ENCODE results near the gene CRYBB3. TPM values are rescaled to one million over a fixed set of nuclear protein-coding genes. Genes with fewer than 3 reads are reported as not detected.
"Not testable (repeated sequence)": the region's sequence is repeated elsewhere in the genome, so short reads cannot be mapped to it uniquely, and the experiment has no call there.

The CRYBB3 gene
- total RNA-seq, 2 donors from 2014 or later, result not detected

DNA sequence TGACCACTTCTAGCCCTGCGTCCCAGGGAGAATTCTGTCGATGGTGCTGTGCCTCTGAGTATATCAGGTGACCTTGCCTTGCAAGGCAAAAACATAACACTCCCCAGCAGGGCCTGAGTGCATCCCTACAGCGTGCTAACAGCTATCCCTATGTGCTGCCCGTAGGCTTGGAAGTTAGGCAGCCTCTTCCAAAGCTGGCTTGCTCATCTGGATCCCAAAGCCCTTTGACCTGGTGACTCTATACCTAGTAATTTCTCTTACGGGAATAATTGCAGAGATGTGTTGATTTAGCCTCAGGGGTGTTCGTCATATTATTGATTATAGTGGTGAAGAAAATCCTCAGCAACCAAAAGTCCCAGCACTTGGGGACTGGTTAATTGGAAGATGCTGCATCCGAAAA, 32.6 kb upstream of the CRYBB3 start:
- no peak for ATAC-seq
- Mint-ChIP-seq H3K4me1 (peaks cover 4% of the 10 kb centered on the region), H3K27ac (no peak overlapping the region)

DNA sequence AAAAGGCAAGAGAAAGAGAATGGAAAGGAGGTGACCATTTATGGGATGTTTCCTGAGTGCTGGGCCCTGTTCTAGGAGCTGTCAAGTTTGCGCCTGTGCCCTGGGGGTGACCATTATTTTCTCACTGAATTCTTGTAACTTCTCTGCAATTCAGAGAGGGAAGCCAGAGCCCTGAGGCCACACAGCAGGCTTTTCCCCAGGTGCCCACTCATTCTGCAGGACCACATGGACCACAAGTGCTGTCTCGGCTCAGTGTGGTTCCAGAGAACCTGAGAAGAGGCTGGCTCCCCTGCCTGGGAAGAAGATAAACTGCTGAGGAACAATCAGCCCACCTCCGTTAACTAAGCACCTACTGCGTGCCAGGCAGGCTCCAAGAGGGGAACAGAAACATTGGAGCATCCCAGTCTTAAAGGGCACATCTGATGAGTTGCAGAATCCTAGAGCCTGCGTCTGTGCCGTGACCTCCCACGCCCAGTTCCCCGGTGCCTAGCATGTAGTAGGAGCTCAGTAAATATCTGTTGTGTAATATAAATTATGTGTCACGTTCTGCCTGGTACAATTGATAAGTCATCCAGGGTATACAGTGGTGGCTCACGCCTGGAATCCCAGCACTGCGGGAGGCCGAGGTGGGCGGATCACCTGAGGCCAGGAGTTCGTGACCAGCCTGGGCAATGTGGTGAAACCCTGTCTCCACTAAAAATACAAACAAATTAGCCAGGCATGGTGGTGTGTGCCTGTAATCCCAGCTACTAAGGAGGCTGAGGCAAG, 31.6 kb upstream of the CRYBB3 start:
- Mint-ChIP-seq H3K27ac (no peak overlapping the region), H3K27me3 (no peaks in the 10 kb centered on the region), H3K4me3 (no peak overlapping the region), H3K36me3 (ENCODE audit: low read depth) (no peaks in the 10 kb centered on the region), H3K4me1 (peaks cover 4% of the 10 kb centered on the region)
- no peak for ATAC-seq
- DNase-seq, result no peak
- H3K9me3 ChIP-seq (ENCODE audit: control insufficient read depth, low read length, poor library complexity, severe bottlenecking), result no peaks in the 10 kb centered on the region

More for the DNA sequence above, 32.6 kb upstream of the CRYBB3 start:
- no peak for DNase-seq
- Mint-ChIP-seq H3K36me3 (ENCODE audit: low read depth) (no peaks in the 10 kb centered on the region), H3K27me3 (no peaks in the 10 kb centered on the region), H3K4me3 (no peak overlapping the region)
- H3K9me3 ChIP-seq (ENCODE audit: control insufficient read depth, low read length, poor library complexity, severe bottlenecking), result no peaks in the 10 kb centered on the region

DNA sequence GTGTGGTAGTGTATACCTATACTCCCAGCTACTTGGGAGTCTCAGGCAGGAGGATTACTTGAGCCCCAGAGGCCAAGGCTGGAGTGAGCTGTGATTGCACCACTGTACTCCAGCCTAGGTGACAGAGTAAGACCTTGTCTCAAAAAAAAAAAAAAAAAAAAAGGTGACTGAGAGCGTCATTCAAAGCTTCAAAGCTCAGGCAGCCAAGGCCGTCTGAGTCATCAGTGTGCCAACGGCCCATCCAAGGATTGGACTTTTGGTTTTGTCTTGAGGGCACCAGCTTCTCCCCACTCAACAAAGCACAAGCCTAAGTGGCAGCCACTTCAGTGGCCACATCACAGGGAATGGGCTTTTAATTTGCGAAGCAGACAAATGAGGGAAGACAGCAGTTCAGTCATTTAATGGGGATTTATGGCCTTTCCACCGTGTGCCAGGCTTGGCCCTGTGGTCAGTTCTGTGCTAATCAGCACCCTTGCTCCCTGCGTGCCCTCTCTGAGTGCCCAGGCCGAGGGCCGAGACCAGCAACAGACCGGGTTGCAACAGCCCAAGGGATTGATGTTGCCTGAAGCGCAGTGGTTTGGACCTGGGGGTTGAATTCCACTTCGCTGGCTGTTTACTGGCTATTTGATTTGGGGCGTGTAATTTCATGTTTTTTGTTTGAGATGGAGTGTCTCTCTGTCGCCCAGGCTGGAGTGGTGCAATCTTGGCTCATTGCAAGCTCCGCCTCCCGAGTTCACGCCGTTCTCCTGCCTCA, 30.2 kb upstream of the CRYBB3 start:
- Mint-ChIP-seq H3K27me3 (no peaks in the 10 kb centered on the region), H3K4me1 (peaks cover 4% of the 10 kb centered on the region), H3K4me3 (no peak overlapping the region), H3K27ac (no peak overlapping the region), H3K36me3 (ENCODE audit: low read depth) (no peaks in the 10 kb centered on the region)
- H3K9me3 ChIP-seq (ENCODE audit: control insufficient read depth, low read length, poor library complexity, severe bottlenecking), result no peaks in the 10 kb centered on the region
- DNase-seq, result no peak
- no peak for ATAC-seq

DNA sequence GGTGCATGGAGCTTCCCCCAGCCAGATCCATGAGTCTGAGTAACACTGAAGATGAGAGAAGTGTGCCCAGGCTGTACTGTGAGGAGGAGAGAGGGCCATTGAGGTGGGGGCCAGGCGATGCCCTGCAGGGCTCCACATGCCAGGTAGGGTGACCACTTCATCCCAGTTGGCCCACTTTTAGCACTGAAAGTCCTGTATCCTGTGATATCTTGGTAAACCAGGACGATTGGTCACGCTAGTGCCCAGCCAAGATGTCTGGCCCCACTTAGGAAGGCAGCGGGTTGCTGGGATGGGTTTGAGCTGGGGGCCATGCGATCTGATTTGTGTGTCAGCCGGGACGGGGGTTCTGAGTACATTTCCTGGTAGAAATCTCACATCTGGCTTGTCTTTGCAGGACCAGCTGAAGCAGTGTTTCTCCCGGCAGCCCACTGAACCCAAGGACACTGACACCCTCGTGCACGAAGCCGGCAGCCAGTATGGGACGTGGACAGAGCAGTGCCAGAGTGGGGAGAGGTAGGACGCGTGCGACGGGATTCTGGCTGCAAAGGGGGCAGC, 29.2 kb upstream of the CRYBB3 start:
- no peak overlapping the region for H3K4me3 Mint-ChIP-seq
- ATAC-seq (no peak), DNase-seq (no peak)
- no peaks in the 10 kb centered on the region for H3K4me1 Mint-ChIP-seq
- H3K27me3 Mint-ChIP-seq, result no peaks in the 10 kb centered on the region
- no peak overlapping the region for H3K27ac Mint-ChIP-seq
- no peaks in the 10 kb centered on the region for H3K36me3 Mint-ChIP-seq (ENCODE audit: low read depth)
- H3K9me3 ChIP-seq (ENCODE audit: control insufficient read depth, low read length, poor library complexity, severe bottlenecking), result no peaks in the 10 kb centered on the region

DNA sequence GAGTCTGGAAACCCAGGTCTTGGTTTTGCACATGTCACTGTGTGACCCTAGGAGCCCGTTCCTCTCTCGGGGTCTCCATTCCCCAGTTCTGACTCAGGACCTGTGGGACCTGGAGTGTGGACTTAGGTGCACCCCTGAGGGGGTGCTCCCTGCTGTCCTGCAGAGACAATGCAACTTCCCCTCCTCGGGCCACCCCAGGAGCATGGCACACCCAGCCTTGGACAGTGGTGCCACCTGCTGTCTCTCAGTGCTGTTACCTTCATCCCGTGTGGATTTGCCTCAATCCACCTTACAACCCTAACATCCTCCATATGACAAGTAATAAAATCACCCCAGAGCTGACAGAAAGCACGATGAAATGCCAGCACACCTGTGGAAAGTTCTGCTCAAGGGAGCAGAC, 27.5 kb upstream of the CRYBB3 start:
- H3K36me3 Mint-ChIP-seq (ENCODE audit: low read depth), result no peaks in the 10 kb centered on the region
- H3K27me3 Mint-ChIP-seq, result no peaks in the 10 kb centered on the region
- ATAC-seq (peak; percentile 45), DNase-seq (no peak)
- H3K4me3 Mint-ChIP-seq, result no peak overlapping the region
- H3K9me3 ChIP-seq (ENCODE audit: control insufficient read depth, low read length, poor library complexity, severe bottlenecking), result no peaks in the 10 kb centered on the region
- H3K27ac Mint-ChIP-seq, result no peak overlapping the region
- H3K4me1 Mint-ChIP-seq, result no peaks in the 10 kb centered on the region

DNA sequence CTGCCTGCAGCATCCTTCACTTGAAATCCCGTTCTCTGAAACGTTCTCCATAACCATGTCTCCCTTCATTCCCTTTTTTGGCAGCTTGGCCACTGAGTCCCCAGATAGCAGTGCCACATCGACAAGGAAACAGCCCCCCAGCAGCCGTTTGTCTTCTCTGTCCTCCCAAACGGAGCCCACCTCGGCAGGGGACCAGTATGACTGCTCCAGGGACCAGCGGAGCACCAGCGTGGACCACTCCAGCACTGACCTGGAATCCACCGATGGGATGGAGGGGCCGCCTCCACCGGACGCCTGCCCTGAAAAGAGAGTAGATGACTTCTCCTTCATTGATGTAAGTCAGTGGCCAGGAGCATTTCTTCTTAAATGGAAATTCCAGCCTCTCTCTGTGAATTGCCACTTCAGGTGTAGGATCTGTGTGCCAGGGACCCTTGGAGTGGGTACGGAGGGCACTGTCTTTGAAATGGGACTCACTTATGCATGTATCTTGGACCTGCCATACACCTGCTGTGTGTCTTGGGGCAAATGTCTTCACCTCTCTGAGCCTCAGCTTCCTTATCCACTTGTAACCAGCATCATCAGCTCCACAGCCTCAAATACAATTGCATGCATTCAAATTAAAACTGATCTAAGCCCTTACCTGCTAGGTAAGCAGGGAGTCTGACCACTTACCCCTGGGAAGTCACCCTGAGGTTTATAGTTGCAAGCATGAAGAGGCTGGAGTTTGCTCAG, 25.3 kb upstream of the CRYBB3 start:
- DNase-seq (no peak), ATAC-seq (no peak)
- H3K4me3 Mint-ChIP-seq, result no peak overlapping the region
- H3K27ac Mint-ChIP-seq, result no peak overlapping the region
- no peaks in the 10 kb centered on the region for H3K9me3 ChIP-seq (ENCODE audit: control insufficient read depth, low read length, poor library complexity, severe bottlenecking)
- no peaks in the 10 kb centered on the region for H3K4me1 Mint-ChIP-seq
- no peaks in the 10 kb centered on the region for H3K36me3 Mint-ChIP-seq (ENCODE audit: low read depth)
- H3K27me3 Mint-ChIP-seq, result no peaks in the 10 kb centered on the region

DNA sequence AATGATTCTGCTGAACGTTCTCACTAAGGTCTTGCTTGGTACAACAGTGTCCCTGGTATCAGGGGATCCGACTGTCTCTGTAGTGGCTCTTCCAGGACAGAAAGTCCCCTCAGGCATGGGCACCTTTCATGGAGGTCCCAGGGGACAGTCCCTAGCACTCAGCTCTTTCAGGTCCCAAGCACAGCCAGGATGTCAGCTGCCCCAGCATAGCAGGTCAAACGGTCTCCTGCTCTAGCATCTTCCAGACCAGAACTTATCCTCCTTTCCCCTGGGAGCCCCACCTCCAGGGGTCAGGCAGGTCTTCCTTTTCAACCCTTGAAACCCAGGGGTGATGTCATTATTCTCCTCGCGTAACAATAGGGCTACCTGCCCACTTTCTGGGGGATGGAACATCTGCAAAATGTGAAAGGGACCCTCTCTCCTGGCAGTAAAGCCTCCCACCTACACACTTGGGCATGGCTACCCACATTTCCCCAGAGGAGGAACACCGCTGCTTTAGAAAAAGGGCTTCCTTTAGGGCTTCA, 24.7 kb upstream of the CRYBB3 start:
- H3K9me3 ChIP-seq (ENCODE audit: control insufficient read depth, low read length, poor library complexity, severe bottlenecking), result no peaks in the 10 kb centered on the region
- no peaks in the 10 kb centered on the region for H3K4me1 Mint-ChIP-seq
- H3K36me3 Mint-ChIP-seq (ENCODE audit: low read depth), result no peaks in the 10 kb centered on the region
- H3K4me3 Mint-ChIP-seq, result no peak overlapping the region
- no peaks in the 10 kb centered on the region for H3K27me3 Mint-ChIP-seq
- DNase-seq (no peak), ATAC-seq (no peak)
- no peak overlapping the region for H3K27ac Mint-ChIP-seq

DNA sequence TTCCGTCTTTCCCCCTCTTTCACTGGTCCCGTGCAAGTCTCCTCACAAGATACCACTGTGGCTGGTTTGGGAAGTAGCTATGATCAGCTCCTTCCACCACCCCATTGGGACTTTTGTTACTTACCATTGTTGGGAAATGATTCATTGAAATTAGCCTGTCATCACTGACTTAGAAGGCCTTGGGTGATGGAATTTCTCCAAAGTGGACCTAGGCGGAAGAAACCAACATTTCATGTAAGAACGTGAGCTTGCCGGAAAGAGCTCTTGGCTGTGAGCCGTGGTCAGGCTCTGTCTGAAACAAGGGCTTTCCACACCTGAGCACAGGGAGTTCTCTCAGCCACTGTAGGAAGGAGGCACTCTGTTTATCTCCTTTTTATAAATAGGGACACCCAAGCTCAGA, 23.5 kb upstream of the CRYBB3 start:
- no peak overlapping the region for H3K4me3 Mint-ChIP-seq
- H3K27me3 Mint-ChIP-seq, result no peaks in the 10 kb centered on the region
- H3K4me1 Mint-ChIP-seq, result no peaks in the 10 kb centered on the region
- ATAC-seq, result no peak
- no peak for DNase-seq
- no peak overlapping the region for H3K27ac Mint-ChIP-seq
- H3K36me3 Mint-ChIP-seq (ENCODE audit: low read depth), result no peaks in the 10 kb centered on the region
- no peaks in the 10 kb centered on the region for H3K9me3 ChIP-seq (ENCODE audit: control insufficient read depth, low read length, poor library complexity, severe bottlenecking)

DNA sequence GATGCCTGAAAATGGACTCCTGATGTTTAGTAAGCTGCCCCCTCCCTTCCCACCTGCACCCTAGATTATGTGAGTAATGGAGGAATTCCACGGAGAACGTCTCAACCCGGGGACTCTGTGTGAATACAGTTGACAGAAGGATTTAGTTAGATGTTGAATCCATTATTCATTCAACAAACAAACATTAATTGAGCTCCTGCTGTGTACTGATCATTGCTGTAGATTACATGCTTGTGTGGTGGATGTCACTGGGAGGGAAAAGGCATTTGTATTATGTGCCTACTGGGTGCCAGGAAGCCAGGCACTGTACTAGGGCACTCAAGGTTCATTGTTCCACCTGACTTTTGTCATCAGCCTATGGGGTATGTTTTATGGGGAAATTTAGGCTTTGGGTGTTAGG, 22.9 kb upstream of the CRYBB3 start:
- no peak for DNase-seq
- H3K27ac Mint-ChIP-seq, result no peak overlapping the region
- H3K4me1 Mint-ChIP-seq, result no peaks in the 10 kb centered on the region
- ATAC-seq, result no peak
- no peak overlapping the region for H3K4me3 Mint-ChIP-seq
- H3K9me3 ChIP-seq (ENCODE audit: control insufficient read depth, low read length, poor library complexity, severe bottlenecking), result no peaks in the 10 kb centered on the region
- no peaks in the 10 kb centered on the region for H3K27me3 Mint-ChIP-seq
- no peaks in the 10 kb centered on the region for H3K36me3 Mint-ChIP-seq (ENCODE audit: low read depth)

DNA sequence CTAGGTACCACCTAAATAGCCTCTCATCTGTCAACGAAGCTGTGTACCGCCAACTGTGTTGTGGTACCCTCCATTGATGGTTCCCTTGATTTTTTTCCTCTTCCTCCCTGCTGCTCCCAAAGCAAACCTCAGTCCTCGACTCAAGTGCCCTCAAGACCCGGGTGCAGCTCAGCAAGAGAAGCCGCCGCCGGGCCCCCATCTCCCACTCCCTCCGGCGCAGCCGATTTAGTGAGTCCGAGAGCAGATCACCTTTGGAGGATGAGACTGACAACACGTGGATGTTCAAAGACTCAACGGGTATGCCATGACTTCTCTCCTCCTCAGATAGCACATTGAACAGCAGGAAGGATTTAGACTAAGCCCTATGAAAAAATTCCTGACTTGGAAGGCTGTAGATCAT, 22.4 kb upstream of the CRYBB3 start:
- H3K36me3 Mint-ChIP-seq (ENCODE audit: low read depth), result peaks cover under 1% of the 10 kb centered on the region
- ATAC-seq, result no peak
- DNase-seq, result no peak
- no peak overlapping the region for H3K27ac Mint-ChIP-seq
- H3K9me3 ChIP-seq (ENCODE audit: control insufficient read depth, low read length, poor library complexity, severe bottlenecking), result no peaks in the 10 kb centered on the region
- no peak overlapping the region for H3K4me3 Mint-ChIP-seq
- no peaks in the 10 kb centered on the region for H3K4me1 Mint-ChIP-seq
- H3K27me3 Mint-ChIP-seq, result no peaks in the 10 kb centered on the region

DNA sequence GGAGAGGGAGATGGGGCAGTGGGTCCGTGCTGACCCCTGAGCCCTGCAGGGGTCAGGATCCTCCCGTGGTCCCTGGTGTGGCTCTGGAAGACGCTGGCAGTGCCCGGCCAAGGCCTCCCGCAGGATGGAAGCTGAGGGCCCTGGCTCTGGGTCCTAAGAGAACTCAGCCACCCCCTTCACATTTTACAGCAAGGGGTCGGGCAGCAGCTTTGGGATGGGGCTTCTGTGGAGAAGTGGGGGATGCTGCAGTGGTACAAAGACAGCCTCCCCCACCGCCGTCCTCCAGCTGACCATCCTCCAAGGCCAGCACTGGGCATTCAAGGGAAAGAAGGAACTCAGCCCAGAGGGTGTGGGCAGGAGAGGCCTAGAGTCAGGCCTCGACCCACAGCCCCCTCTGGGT, 21.8 kb upstream of the CRYBB3 start:
- DNase-seq (no peak), ATAC-seq (no peak)
- Mint-ChIP-seq H3K4me1 (no peaks in the 10 kb centered on the region), H3K27ac (no peak overlapping the region), H3K4me3 (no peak overlapping the region), H3K36me3 (ENCODE audit: low read depth) (peaks cover 2% of the 10 kb centered on the region), H3K27me3 (no peaks in the 10 kb centered on the region)
- H3K9me3 ChIP-seq (ENCODE audit: control insufficient read depth, low read length, poor library complexity, severe bottlenecking), result no peaks in the 10 kb centered on the region

DNA sequence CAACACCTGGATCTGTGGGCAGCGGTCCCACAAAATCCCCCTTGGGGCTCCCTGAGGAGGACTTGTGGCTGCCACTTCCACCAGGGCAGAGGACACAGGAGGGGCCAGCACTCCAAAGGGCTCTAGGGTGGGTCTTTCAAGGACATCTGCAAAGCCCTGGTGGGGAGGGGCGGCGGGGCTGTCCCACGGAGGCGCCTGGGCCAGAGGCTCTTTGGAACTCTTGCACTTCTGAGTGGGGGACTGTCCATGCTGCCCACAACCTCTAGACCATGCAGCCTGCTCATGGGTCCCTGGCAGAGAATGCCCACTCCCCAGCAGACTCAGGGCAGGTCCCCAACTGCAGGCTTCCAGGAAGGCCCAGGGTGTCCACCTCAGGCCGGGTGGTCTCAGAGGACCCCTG, 21.3 kb upstream of the CRYBB3 start:
- DNase-seq; H3K9me3 ChIP-seq (ENCODE audit: control insufficient read depth, low read length, poor library complexity, severe bottlenecking); H3K27me3 Mint-ChIP-seq; H3K4me3 Mint-ChIP-seq; H3K36me3 Mint-ChIP-seq (ENCODE audit: low read depth); H3K4me1 Mint-ChIP-seq; ATAC-seq; H3K27ac Mint-ChIP-seq: not testable (repeated sequence)
